Endometrial microvascular endothelial cells (primary cell): Measurements from ENCODE around the gene ZNF331. TPM values are rescaled to one million over a fixed set of nuclear protein-coding genes. Genes with fewer than 3 reads are reported as not detected.

Source experiments
- in situ Hi-C: cut with HindIII; loops from 2 replicates; pipeline ENCODE4 v1.10.0; 2017; ENCODE audit warnings: low sequenced_read_pairs, low pct_unique_long_range_greater_than_20kb; ENCODE audit errors: inconsistent ontology term
- total RNA-seq: library from RNA; depleted of rRNA; stranded (reverse); fragments of >200 nt; gene quantifications from one replicate; pipeline ENCODE4 v1.2.3, GENCODE V29; 2015; ENCODE audit errors: inconsistent ontology term

ZNF331 gene
- total RNA-seq, 1 donor from 2014 or later: 4.7 TPM

DNA sequence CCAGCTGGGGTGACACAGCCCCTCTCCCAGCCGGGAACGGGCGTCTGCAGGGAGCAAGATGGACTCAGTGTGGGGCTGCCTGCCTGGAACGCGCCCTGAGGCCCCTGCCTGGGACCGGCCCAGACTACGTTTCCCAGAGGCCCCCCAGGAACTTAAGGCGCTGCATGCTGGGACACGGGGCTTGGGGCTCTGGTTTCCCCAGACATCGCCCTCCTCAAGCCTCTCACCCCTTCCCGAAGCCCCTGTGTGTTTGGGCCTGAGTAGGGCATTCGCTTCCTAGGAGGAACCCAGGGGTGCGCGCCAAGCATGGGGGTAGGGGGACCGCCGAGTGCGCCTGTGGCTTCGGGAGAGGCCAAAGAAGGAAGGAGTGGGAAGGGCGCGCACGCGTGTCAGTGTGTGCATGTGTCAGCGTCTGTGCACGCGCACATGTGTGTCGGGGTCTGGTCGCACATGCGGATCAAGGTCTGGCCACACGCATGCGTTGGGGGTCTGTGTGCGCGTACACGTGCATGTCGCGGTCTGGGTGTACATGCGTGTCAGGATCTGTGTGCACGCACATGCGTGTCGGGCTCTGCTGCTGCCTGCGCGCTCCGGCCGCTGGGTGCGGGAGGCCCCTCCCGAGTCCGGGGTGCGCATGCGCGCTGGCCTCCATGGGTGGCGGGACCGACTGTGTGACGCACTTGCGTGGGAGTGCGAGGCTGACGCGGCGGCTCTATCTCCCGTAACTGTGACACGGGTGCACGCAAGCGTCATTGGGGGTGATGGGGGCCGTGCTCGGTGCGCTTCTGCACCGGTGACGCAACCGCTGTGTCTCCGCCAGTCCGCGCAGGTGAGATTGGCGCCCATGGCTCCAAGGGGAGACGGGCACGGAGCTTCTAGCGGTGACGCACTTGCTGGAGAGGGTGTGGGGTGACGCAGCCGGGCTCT is 16.2 kb downstream of the ZNF331 start:
- in situ Hi-C loops: no loop called here

DNA sequence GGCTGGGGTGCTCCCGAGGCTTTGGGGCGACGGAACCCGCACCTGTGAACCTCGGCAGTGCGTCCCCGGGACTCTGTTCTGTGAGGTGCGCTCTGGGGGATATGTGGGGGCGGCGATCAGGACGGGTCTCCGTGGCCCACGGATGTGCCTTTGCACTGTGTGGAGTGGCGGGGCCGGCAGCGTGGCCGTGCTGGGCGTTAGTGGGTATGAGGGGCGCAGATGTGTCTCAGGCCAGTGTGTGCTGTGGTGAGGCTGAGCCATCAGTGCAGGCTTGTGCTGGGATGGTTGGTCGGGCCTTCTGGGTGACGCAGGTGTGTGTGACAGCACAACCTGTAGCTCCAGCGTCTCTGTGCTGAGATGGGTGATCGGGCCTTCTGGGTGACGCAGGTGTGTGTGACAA is 16.9 kb downstream of the ZNF331 start:
- in situ Hi-C loops: no loop called here

DNA sequence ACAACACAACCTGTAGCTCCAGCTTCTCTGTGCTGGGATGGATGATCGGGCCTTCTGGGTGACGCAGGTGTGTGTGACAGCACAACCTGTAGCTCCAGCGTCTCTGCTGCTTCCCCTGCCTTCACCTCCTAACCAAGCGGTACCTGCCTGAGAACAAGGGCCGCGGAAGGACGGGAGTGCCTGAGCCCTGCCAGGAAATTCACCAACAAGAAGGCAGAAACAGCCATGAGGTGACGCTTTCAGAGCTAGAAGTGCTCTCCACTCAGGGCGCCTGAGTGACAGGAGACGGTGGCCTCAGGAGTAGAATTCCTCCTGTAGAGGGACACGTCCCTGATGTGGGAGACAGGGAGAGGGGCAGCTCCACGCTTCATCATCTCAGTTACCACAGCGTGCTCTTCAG is 17.4 kb downstream of the ZNF331 start:
- in situ Hi-C loops: no loop called here

DNA sequence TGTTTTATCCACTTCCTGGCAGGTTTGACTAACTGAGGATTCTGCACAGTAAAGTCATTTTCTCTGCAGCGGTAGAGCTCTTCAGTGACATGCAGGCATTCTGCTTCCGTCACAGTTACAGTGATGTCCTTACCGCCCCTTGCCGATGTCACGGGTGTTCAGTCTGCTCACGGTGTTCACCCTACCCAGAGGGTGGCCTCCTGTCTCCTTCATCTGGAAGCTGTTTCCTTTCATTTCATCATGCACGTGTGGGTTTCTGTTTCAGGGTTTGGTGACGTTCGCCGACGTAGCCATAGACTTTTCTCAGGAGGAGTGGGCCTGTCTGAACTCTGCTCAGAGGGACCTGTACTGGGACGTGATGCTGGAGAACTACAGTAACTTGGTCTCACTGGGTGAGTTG is 33.4 kb downstream of the ZNF331 start:
- in situ Hi-C loops: no loop called here

DNA sequence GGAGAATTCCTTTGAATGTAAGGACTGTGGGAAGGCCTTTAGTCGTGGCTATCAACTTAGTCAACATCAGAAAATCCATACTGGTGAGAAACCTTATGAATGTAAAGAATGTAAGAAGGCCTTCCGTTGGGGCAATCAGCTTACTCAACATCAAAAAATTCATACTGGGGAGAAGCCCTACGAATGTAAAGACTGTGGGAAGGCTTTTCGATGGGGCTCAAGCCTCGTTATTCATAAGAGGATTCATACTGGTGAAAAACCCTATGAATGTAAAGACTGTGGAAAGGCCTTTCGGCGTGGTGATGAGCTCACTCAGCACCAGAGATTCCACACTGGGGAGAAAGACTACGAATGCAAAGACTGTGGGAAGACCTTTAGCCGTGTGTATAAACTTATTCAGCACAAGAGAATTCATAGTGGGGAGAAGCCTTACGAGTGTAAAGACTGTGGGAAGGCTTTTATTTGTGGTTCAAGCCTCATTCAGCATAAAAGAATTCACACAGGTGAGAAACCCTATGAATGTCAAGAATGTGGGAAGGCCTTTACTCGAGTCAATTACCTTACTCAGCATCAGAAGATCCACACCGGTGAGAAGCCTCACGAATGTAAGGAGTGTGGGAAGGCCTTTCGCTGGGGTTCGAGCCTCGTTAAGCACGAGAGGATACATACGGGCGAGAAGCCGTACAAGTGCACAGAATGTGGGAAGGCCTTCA is 39.2 kb downstream of the ZNF331 start:
- in situ Hi-C loops: no loop called here

DNA sequence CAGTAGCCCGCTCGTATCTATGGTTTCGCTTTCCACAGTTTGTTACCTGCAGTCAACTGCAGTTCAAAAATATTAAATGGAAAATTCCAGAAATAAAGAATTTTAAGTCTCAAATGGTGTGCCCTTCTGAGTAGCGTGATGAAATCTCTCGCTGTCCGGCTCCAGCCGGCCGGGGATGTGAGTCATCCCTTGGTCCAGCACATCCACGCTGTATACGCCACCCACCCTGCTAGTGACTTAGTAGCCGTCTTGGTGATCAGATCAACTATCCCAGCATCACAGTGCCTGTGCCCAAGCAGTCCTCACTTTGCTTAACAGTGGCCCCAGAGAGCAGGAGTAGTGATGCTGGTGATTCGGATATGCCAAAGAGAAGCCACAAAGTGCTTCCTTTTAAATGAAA is 40.0 kb downstream of the ZNF331 start:
- in situ Hi-C loops: no loop called here

DNA sequence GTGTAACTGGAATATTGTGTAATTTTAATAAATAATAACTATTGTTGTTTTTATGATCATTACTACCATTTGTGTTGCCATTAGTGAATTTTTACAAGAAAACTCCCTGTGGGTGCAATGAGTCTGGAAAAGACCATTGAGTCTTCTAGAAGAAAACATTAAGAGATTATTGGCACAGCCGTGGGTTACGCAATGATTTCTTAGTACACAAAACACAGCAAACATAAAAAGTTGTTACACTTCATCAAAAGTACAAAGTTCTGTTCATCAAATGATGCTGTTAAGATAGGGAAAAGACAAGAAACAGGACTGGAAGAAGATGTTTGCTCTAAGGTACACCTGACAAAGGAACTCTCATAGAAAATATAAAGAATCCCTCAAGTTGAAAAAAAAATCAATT is 41.6 kb downstream of the ZNF331 start:
- in situ Hi-C loops: no loop called here

DNA sequence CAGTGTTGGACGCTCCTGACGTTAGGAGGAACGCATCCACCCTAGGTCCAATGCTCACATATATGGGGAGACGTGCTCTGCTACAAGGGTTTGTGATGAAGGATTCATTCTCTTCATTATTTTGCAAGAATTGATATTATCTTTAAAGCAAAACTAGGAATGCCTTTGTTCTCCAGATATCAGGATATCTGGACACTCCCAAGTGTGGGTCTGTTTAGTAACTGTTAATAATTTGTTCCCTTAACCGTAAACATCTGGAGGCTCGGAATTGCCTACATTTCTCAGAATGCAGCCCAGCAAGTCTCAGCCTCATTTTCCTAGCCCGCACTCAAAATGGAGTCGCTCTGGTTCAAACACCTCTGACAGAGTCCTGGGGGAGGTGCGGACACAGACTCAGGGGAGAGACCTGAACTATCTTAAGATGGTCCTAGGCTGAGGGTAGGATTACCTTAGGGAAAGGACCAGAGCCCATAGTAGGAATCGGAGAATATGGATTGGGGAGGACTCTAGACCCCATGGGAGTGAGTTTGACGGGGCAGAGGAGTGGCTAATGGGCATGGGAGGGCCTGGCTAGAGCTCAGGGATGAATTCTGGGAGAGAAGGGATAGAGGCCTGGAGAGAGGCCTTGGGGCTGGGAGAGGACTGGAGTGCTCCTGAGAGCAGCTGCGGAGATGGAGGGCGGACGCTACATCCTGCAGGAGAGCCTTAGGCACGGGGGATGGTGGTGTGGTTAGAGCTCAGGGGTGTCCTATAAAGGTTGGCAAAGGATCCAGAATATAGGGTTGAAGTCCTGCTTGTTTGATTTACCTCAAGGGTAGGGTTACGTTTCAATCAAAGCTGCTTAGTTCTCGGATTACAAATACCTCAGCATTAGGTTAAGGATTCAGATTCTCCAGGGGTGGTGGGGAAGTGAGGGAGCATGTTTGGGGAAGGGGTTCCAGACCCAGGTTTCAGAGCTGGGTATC is 43.2 kb downstream of the ZNF331 start:
- in situ Hi-C loops: no loop called here

DNA sequence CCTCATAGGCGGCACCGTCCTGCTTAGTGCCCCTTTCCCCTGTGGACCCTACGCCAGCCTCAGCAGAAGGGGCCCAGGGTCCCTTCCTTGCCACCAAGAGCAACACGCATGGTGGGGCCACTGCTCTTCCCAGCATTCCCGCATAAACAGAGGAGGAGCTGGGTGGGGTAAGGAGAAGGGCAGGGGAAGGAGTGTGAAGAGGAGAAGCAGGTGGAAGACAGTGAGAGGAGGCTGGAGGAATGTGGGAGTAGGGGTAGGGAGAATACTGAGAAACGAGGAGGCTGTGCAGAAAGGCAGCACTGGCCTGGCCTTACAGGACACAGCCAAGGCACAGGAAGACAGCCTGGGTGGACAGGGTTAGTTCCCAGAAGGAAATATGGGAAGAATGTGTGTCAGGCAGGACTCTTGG is 43.9 kb downstream of the ZNF331 start:
- in situ Hi-C loops: no loop called here

DNA sequence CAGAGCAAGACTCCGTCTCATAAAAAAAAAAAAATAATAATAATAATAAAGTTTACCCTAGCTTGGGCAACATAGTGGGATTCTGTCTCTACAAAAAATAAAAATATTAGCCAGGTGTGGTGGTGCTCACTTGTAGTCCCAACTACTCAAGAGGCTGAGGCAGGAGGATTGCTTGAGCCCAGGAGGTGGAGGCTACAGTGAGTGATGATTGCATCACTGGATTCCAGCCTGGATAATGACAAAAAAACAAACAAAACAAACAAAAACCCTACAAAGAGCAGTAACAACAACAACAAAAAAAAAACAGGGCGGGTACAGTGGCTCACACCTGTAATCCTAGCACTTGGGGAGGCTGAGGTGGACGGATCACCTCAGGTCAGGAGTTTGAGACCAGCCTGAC is 45.2 kb downstream of the ZNF331 start:
- in situ Hi-C loops: no loop called here

DNA sequence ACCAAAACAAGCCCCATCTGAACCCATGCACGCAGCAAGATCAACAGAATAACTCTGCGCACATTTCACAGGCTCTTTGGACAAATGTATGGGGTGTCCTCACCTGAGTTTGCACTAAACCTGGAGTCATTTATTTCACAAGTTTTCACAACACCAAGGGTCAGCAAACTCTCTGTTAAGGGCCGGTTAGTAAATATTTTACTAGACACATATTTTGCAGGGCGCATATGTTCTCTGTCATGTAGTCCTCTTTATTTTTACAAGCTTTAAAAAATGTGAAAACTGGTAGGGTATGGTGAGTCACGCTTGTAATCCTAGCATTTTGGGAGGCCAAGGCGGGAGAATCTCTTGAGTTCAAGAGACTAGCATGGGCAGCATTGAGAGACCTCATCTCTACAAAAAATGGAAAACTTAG is 48.3 kb downstream of the ZNF331 start:
- in situ Hi-C loops: no loop called here

DNA sequence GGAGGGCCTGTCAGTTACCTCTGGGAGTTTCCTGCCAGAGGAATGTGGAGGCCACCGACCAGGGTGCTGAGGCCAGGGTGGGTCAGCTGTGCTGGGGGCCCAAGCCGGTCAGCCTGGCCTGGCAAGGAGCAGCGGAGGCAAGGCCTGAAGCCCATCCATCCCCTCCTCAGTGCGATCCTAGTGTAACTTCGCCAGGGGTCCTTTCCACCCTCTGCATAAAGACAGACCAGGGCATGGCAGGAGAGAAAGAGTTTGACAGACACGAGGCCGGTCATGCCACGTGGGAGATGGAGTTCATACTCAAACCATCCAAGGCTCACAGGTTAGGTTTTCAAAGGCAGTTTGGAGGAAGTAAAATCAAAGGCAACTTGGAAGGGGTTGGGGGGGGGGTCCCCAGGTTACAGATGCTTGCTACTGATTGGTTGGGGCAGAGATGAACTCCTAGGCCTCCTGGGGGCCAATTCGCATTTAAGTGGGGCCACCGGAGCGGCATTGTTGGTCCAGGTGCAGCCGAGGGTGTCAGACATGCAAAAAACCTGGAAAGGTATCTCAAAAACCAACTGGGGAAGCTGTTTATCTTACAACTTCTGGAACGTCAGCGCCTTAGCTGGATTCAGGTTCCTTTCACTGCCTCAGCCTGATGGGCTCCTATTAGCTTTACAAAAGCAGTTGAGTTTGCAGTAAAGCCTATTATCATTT is 57.0 kb downstream of the ZNF331 start:
- in situ Hi-C loops: no loop called here

DNA sequence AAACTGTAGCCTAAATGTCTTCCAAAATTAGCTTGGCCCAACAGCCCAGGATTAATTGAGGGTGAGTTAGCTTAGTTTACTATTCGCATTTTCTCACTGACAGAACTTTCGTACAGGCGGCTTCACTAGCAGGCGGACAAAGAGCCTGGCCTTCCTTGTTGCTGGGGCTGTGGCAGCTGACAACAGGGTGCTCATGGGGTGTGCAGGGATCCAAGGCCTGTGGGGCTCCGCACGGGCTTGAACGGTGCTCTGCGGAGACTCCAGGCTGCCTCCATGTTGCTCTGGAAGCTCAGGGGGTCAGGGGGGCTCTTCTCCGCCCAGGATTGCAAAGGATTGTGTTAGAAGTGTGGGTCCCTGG is 57.5 kb downstream of the ZNF331 start:
- in situ Hi-C loops: no loop called here

DNA sequence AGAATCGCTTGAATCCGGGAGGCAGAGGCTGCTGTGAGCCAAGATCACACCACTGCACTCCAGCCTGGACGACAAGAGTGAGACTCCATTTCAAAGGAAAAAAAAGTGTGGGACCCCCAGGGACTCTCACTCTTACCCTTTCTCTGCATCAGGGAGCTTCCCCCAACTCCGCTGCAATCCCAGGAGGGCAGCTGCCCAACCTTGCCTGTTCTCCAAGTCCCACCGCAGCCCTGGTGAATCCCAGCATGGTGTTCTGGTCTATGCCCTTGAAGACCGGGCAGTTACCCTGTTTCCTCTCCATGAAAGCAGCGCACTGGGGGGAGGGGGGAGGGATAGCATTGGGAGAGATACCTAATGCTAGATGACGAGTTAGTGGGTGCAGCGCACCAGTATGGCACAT is 58.1 kb downstream of the ZNF331 start:
- in situ Hi-C loops: no loop called here

DNA sequence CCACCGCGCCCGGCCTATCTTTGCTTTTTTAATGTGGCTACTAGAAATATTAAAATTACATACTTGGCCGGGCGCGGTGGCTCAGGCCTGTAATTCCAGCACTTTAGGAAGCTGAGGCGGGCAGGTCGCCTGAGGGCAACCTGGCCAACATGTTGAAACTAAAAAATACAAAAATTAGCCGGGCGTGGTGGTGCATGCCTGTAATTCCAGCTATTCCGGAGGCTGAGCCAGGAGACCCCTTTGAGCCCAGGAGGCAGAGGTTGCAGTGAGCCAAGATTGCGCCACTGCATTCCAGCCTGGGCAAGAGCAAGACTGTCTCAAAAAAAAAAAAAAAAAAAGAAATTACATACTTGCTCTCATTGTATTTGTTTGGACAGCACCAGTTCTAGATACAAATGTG is 59.1 kb downstream of the ZNF331 start:
- in situ Hi-C loops: no loop called here

DNA sequence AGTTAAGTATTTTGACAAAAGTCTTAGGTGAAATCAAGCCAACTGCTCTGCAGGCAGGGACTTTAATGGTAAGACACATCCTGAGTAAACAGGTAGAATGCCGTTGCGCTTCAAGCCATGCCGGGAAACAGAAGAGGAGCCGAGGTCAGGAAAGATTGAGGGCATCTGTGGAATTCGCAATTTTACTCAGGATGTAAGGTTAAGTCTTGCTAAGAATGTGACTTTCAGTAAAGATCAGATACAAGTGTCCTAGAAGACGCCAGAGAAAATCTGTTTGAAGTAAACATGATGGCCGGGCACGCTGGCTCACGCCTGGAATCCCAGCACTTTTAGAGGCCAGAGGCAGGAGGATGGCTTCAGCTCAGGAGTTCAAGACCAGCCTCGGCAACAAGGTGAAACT is 60.4 kb downstream of the ZNF331 start:
- in situ Hi-C loops: no loop called here

DNA sequence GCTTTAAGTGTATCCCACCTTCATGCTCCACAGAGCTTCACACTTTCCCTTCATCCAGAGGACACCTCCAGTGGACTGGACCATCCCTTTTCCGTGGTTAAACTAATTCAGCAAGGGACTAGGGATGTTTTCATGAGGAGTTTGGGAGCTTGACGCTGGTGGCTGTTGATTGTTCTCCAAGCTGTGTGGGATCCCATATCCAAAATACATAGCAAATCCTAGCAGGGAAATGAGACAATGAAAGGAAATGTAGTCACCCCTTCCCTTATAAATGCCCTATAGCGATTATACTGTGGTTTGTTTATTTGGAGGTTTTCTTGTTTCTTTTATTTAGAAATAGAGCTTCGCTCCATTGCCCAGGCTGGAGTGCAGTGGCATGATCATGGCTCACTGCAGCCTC is 62.3 kb downstream of the ZNF331 start:
- in situ Hi-C loops: no loop called here

DNA sequence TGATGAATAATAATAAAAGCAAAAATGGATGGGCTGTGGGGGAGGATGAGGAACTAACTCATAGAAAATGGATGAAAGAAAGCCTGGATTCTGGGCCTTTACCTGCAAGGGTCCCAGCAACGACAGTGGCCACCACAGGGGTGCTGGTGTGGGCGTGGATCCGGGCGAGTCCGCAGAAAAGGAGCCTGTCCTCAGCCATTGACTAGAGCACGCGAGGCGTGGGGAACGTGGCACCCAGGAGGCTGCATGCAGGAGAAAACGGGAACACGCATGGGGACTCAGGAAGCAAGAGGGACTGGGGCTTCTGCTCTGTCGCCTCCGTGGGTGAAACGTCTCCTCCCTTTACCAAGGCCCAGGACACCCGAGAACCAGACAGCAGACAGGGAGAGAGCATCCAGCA is 68.1 kb downstream of the ZNF331 start:
- in situ Hi-C loops: no loop called here

DNA sequence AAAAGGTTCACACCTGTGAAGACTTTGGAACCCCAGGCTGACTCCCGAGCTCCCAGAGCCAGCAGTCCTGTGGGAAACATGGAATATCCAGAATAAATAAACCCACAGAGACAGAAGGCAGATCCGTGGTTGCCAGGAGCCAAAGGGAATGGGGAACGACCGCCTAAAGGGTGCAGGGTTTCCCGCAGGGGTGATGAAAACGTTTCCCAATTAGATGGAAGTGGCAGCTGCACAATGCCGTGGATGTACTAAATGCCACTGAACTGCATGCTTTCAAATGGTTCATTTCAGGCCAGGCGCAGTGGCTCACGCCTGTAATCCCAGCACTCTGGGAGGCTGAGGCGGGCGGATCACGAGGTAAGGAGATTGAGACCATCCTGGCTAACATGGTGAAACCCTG is 70.4 kb downstream of the ZNF331 start:
- in situ Hi-C loops: no loop called here
